ENCODE results near the gene DUSP21.
"Not testable (repeated sequence)": the region's sequence is repeated elsewhere in the genome, so short reads cannot be mapped to it uniquely, and the experiment has no call there.

The DUSP21 gene

GRCh38 chrX:44889824-44890223 lies 46.0 kb downstream of the DUSP21 start:
- no peak for DNase-seq (ENCODE audit: low read depth in 1 of 2, low spot score in 1 of 2)
- TF ChIP-seq JUND (IDR thresholded peaks at IDR 0.05; ENCODE audit: low read depth) = no peak
- in situ Hi-C loops (cut with HindIII; ENCODE audit: low pct_unique_long_range_greater_than_20kb, low sequenced_read_pairs) = no loop called here

- no peak for DNase-seq (ENCODE audit: low read depth in 1 of 2, low spot score in 1 of 2)
- in situ Hi-C loops (cut with HindIII; ENCODE audit: low pct_unique_long_range_greater_than_20kb, low sequenced_read_pairs) = no loop called here
- no peak for TF ChIP-seq JUND (IDR thresholded peaks at IDR 0.05; ENCODE audit: low read depth)
Measured at GRCh38 chrX:44890247-44890646, 46.4 kb downstream of the DUSP21 start.

GRCh38 chrX:44890687-44891086 lies 46.9 kb downstream of the DUSP21 start:
- DNase-seq (ENCODE audit: low read depth in 1 of 2, low spot score in 1 of 2); in situ Hi-C loops (cut with HindIII; ENCODE audit: low pct_unique_long_range_greater_than_20kb, low sequenced_read_pairs): not testable (repeated sequence)

GRCh38 chrX:44891642-44892041 lies 47.8 kb downstream of the DUSP21 start:
- no peak for TF ChIP-seq JUND (IDR thresholded peaks at IDR 0.05; ENCODE audit: low read depth)
- peak in 1 of 2 experiments; percentile 85 for DNase-seq (ENCODE audit: low read depth in 1 of 2, low spot score in 1 of 2)
- in situ Hi-C loops (cut with HindIII; ENCODE audit: low pct_unique_long_range_greater_than_20kb, low sequenced_read_pairs) = no loop called here

Data from T47D (cell line).